Kidney tubule cell (primary cell): ENCODE measurements around the gene KRT86.

Experiments used
- DNase-seq: peaks from one replicate; pipeline ENCODE4 v3.0.0-alpha.2; 2018; ENCODE audit warnings: low spot score

The KRT86 gene

DNA sequence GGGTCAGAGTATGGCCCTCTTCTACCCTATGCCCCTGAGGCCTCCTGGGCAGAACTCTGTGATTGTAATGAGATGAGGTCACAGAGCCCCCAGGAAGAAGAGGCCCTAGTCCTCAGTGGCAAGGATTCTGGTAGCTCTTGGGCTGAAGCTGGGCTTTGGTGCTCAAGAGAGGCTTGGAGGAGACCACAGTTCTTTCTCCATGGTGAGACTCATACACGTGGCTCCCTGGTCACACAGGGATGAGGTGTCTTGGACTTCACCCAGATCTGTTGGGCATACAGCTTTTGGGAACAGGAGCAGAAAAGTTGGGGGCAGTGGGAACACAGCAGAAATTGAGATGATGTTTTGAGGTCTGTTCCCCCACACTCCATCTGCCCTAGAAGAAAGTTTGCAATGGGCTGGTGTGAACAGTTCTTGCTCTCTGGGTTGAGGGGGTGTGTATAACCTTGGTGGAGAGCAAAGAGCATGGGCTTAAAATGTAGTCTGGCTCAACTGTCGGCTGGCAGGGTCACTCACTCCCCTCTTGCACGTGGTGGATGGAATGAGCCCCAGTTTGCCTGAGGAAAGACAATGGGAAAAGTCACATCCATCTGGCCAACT lies at the start of gene KRT86:
KRT86 (plus strand) TSS at position 125 of the 600 bp plus-strand sequence. CDS start 27,272 bp downstream, outside the sequence.
- no peak for DNase-seq

DNA sequence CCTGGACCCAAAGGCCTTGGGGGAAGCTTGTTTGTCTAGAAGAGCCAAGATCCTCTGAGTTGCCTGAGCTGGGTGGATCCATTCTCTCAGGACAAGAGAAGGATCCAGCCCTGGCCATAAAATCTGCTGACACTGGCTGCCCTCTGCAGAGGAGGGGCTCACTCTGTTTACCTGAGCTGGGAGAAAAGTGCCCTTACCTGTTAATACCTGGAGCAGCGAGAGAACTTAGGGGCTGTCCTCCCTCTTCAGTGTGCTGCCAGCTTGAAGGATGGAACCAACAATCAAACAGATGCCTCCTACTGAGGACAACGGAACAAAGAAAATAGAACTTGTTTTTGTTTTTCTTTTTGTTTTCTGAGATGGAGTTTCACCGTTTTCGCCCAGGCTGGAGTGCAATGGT lies 48.7 kb upstream of the KRT86 start:
- no peak for DNase-seq

DNA sequence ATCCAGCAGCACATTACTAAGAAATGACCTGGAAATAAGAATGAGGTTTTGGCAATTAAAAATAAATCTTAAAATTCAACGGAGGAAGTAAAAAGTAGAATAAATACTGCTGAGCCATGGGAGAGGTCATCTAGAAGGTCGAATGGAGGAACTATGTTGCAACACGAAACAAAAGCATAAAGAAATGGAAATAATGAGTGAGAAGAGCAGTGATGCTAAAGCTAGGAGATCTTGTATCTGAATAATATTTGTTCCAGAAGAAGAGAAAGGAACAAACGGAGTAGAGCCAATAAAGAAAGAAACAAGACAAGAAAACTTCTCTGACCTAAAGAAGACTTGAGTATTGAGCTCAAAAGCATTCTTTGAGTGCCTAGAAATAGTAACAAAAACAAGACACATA lies 48.0 kb upstream of the KRT86 start:
- no peak for DNase-seq

DNA sequence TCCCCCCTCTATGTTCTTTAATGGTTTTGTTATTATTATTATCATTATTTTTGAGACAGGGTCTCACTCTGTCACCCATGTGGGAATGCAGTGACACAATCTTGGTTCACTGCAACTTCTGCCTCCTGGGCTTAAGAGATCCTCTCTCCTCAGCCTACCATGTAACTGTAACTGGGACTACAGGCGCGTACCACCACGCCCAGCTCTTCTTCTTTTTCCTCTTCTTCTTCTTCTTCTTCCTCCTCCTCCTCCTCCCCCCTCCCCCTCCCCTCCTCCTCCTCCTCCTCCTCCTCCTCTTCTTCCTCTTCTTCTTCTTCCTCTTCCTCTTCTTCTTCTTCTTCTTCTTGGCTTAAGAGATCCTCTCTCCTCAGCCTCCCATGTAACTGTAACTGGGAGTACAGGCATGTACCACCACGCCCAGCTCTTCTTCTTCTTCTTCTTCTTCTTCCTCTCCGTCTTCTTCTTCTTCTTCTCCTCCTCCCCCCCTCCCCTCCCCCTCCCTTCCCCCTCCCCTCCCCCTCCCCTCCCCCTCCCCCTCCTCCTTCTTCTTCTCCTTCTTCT lies 46.8 kb upstream of the KRT86 start:
- no peak for DNase-seq

DNA sequence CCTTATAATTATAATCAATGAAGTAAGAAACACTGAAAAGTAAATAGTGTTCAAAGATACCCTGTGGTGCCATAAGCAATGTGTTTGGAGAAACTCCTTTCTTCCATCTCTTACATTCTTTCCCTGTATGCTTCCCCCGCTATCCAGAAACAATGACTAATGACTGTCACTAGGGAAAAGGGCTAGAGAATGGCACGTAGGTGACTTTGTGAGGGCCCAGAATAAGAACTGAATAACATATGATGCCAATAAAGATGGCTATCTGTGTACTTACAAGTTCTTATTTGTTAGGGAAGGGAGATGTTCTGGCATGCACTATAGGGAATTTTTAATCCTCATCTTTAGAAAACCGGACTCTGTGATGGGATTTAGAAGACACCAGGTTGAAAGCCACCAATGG lies 46.1 kb upstream of the KRT86 start:
- no peak for DNase-seq

DNA sequence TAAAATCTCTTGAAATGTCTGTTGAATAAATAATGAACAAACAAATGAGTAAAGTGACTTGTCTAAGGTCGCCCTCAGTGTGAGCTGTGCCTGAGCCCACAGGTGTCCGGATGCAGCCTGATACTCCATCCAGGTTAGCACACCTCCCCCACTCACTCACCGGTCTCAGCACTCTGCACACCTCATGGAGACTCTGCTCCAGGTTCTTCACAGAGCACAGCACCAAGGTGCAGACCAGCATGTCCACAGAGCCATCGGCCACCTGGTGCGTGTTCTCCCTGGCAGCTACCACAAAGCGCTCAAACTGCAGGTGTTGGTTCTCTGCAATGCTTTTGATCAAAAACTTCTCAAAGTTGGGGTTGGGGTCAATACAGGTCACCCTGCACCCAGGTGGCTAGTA lies 45.5 kb upstream of the KRT86 start:
- DNase-seq: no peak

DNA sequence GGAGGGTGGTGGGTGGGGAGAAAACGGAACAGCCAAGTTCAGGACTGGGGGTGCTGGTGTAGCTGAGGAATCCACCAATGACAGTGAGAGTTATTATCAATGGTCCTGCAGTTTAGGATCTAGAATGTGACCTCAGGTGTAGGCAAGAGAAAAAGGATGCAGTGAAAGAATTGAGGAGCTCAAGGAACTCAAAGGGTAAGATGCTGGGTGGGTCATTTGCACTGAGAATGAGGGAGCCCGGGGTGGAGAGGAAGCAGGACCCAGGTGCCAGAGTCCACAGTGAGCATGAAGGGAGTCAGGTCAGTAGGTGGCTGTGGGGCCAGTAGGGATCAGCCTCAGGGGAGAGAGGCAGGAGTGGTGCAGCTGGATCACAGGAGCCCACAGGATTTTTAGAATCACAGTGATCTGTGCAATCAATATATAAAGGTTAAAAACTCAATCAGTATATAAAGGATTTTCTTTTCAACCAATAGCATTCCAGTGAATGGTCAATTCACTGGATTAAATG lies 44.6 kb upstream of the KRT86 start:
- DNase-seq: no peak

DNA sequence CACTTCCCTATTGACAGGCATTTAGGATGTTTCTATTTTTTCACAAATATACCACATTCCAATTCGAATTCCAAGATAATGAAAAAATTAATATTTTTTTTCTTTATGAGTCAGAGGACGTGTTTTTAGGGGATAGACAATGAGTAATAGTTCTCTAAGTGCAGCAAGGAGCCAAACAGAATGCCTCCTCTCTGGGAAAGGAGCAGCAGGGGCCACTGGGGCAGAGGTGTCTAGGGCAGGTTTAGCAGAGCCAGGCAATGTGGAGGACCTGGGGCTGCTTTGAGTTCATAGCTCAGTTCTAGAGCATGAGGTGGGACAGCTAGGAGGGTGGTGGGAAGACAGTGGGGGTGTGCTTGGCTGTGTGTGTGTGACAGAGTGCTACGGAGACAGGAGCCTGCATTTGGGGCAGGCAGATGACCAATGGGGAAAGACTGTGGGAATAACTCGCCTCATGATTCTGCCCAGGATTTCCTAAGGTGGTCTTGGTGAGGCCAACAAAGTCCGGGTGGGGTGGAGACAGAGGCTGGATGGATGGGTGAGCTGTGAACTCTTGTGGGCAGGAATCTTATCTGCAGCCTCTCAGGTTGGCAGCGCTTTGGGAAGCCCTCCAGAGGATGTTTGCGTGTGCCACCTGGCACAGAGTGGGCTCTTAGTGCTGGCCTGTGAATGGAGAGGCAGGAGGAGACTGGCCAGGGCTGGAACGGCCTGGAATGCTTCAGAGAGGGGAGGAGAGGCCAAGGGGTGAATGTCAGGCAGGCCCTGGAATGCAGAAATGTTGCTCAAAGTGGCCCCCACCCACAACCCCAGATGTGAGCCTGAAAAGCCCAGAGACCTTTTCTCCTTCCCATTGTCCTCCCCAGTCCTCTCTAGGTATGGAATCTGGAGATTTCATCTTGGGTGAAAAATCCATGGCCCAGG lies 43.8 kb upstream of the KRT86 start:
- DNase-seq: peak; percentile 89

DNA sequence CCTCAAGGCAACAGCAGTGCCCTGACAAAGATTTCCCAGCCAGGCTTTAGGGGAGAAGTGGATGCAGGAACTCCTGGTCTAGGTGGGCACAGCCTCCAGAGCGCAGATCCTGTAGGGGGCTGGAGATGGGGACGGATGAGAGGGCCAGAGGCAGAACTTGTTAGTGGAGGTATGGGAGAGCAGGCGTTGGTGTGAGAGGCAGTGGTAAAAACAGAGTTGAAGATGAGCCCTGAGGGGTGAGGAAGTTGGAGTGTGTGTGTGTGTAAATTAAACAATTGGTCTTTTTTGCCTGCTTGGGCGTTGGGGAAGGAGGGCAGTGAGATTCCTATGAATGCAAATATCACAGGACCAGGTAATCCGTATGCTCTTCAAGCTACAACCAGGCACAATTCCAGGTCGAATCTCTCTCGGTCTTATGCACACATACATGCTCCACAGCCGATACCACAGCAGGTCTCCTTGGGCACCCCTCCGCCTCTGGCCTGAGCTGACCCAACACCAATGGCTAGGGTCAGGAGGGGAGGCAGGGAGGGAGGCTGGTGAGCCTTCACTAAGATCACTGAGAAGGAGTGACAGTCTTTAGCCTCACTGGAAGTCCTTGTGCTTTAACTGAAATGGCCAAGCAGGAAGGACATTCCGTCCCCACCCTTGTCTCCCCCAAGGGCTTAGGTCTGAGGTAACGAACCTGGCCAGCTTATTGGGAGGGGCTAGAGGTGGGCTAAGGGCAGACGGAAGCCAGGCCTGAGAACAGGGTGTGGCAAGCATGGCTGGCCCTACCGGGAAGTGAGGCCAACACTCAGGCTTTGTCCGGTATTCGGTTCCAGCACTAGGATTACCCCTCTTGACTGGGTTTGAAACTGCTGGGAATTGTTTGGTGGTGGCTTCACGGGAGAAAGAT lies 42.9 kb upstream of the KRT86 start:
- DNase-seq: peak; percentile 69

DNA sequence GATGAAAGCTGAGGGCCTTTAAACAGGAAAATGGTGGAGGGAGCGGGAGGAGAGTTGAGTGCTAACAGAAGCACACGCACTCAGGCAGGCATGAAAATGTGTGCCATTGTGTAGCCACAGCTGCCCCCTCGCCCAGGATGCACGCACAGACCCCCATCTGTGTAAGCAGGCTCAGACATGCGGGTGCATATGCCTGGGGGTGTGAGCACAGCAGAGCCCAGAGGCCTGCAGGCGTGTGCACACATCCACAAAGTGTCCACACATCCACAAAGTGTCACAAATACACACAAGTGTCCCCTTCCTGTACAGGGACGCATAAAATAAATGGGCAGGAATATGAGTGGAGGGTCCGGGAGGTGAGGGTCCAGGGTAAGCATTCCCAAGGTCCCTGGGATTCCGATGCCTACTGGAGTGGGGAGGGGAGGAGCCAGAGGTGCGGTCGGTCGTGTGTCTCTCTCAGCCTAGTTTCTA lies 42.2 kb upstream of the KRT86 start:
- no peak for DNase-seq

DNA sequence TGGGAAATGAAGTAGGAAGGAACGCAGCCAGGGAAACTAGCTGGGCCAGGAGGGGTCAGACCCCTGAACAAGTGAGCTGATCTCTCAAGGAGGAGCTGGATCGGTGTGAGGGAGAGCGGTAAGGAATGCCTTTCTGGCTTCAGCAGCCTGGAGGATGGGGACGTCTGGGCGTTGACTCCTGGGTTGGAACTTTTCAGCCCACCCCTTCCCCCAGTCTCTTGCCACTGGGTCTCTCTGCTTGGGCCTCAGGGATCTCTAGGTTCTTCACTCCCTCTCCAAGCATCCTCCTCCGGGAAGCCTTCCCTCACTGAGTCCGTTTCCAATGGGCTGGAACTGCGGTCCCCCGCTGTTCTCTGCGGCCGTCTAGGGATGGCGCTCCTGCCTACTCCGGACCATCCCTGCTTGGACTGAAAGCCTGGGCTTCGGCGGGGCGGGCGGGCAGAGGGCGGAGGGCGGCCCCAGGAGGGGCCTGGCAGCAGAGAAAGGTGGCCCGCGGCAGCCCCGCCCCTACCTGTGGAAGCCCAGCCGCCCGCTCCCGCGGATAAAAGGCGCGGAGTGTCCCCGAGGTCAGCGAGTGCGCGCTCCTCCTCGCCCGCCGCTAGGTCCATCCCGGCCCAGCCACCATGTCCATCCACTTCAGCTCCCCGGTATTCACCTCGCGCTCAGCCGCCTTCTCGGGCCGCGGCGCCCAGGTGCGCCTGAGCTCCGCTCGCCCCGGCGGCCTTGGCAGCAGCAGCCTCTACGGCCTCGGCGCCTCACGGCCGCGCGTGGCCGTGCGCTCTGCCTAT lies 41.6 kb upstream of the KRT86 start, which contains the start of gene KRT7:
KRT7 (plus strand) TSS at position 570 of the 788 bp plus-strand sequence; CDS start at position 624, 54 bp downstream.
- DNase-seq: peak; percentile 91

DNA sequence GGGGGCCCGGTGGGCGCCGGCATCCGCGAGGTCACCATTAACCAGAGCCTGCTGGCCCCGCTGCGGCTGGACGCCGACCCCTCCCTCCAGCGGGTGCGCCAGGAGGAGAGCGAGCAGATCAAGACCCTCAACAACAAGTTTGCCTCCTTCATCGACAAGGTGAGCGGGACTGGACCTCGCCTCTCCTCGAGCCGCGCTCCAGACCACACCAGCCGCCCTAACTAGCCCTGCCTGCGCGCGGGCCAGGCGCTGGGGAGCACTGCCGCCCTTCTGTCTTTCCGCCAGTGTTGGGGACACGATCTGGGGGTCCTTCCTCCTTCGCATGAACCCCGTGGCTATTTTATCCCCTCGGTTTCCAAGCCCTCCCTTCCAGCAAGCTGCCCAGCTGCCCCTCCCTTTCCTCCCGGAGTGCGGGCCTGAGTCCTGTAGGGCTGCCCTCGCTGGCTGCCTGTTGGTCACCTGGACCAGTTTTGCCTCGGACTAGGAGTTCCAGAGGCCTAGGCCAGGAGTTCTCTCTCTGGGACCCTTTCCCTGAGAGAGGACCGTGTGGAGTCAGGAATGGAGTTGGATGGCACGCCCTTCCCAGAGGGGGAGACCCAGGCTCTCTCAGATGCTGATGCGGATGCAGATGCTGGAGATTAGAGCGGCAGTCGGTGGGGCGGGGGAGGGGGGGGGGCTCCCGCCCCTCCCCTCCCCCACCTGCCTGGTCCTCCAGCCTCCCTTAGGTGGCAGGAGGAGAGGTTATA lies 40.8 kb upstream of the KRT86 start:
- peak; percentile 50 for DNase-seq

DNA sequence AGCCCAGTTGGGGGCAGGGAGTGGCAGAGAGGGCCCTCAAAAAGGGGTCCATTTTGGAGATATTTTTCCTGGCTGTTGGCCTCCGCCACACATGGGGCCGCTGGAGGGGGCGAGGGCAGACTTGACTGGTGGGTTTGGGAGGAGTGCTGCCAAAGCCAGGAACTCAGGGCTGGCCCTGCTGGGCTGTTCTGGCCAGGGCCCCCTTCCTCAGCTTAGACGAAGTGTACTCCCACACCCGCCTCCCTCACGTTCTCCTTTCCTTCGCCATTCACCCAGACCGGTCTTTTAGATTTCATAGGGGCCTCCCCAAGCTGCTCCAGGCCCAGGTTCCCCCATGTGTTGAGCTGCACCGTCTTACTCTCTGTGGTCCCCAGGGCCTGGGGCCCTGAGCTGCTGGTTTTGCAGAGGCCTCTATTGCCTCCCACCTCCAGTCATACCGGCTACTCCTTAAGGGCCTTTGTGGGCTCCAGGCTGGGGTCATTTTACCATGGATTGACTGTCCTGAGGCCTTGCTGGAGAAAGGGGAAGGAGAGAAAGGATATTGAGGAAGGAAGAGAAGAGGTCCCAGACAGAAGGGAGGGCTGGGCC lies 40.1 kb upstream of the KRT86 start:
- DNase-seq: no peak

DNA sequence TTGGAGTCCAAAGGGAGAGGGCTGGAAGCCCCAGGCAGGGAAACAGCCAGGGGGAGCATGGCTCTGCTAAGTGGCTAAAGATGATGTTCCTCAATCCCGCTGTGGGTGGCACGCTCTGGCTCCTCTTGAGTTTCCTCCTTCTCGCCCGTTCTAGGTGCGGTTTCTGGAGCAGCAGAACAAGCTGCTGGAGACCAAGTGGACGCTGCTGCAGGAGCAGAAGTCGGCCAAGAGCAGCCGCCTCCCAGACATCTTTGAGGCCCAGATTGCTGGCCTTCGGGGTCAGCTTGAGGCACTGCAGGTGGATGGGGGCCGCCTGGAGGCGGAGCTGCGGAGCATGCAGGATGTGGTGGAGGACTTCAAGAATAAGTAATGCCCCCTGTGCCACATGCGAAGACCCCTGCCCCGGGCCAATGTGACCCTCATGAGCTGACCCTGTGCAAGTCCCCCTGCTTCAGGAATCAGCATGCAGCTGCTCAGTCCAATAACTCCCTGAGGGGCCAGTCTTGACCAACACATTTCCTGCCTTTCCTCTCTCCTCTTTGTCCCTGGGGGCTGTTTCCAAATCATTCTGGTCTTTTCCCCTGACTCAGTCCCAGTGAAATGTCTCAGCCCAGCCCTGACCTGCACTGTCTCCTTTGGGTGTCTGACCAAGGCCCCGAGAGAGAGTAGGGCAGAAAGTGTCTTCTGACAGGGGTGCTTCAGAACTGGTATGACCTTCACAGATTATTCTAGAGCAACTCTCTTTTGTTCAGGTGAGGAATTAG lies 39.3 kb upstream of the KRT86 start:
- DNase-seq: peak; percentile 25

DNA sequence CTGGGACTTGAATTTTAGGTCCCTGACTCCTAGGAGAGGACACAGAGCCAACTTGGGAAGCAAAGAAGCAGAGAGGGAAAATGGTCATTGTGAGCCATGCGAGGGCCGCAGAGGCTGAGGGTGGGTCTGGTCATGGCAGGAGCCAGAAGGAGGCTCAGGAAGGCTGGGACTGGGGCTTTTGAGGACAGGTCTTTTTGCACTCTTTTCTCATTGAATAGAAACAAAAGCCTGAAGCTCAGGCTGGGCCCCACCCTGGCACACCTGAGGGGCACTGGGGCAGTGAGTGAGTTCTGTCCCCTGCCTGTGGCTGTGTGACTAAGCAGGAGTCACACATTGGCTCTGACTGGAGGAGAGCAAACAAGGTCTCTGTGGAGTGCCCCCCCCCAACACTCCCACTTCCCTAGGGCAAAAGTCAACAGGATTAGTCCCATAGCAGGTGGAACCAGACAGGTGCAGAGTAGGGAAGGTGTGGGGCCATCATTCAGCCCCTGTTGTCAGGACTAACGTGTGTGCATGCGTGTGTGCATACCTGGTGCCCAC lies 38.6 kb upstream of the KRT86 start:
- DNase-seq: peak; percentile 75

DNA sequence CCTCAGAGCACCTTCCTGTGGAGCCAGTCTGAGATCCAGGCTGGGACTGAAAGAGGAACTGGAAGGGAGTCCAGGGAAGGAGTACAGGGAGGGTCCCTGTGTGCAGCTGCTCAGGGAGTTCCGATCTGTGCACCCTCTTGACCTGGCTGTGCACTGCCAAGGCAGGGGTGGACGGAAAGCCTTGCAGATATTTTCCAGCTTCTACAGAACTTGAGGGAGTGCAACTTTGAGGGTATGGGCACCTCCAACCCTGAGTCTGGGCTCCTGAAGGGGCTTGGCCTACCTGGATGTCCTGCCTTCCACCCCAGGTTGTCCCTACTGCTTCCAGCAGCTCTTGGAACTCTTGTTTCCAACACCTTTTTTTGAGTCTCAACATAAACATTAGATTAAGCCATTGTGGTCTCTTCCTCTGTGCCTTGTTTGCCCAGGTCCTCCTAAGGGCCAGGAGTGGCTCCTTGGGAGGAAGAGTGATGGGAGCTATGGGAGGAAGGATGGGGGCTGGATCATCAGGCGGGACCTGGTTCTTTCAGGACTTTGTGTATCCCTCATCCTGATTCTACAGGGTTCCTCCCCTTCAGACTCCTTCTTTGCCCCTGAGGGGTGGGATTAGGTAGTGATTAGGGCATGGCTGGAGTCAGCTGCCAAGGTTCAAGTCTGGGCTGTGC lies 37.9 kb upstream of the KRT86 start:
- DNase-seq: no peak

DNA sequence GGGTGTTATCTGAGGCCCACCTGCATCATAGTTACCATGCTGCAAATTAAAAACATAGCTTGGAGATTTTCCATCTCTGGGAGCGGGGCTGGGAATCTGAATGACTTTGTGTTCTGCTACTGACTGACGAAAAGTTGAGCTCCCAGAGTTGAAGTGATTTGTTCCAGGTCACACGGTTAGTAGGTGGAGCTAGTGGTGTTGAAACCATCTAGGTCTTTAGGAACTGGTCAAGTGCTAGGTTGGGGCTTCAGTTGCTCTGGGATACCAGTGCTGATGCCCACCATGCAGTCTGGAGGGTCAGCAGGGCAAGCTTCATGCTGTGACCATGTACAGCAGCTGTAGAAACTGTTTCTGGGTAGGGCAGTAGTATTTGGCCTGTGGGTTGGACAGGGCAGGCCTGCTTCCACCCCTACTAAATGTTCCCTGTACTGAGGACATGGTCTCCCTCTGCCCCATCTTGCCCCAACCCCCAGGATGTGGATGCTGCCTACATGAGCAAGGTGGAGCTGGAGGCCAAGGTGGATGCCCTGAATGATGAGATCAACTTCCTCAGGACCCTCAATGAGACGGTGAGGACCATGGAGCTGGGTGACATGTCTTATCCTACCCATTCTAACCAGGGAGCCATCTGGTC lies 36.1 kb upstream of the KRT86 start:
- DNase-seq: peak; percentile 32
